Panc1 (cell line): ENCODE results near the gene DPM2. TPM values are rescaled to one million over a fixed set of nuclear protein-coding genes. Genes with fewer than 3 reads are reported as not detected.

Source experiments
- ATAC-seq: fragments of 200-7000 bp; cut with Tn5 transposase; 2 replicates; pipeline ENCODE4 v1.9.1; 2020; ENCODE audit warnings: mild to moderate bottlenecking, moderate library complexity
- BruUV-seq: library from RNA; stranded (reverse); fragments of 400-500 nt; replicated peaks from 2 replicates; lab custom pipeline; 2021; lab: Mats Ljungman, UMichigan
- CTCF ChIA-PET: fragments of 300-600 bp; sonication (Branson Sonifier 250); formaldehyde crosslinking; loops from one replicate; lab custom pipeline; 2022; ENCODE audit warnings: antibody characterized with exemption; lab: Charles Lee
- POLR2A ChIA-PET: fragments of 300-600 bp; sonication (Branson Sonifier 250); formaldehyde crosslinking; loops from one replicate; lab custom pipeline; 2022; ENCODE audit warnings: antibody characterized with exemption; lab: Charles Lee
- DNase-seq: peaks from one replicate; pipeline ENCODE4 v3.0.0-alpha.2; 2010; ENCODE audit warnings: low read depth, low spot score
- H3K27ac ChIP-seq: 2 replicates; pipeline ENCODE4 v1.5.1; 2011; ENCODE audit warnings: mild to moderate bottlenecking, low read length, inconsistent platforms
- H3K27me3 ChIP-seq: fragments of 200-500 bp; sonication (Bioruptor generic); 2 replicates; pipeline ENCODE4 v1.6.0; 2014; ENCODE audit warnings: low read length, inconsistent platforms; ENCODE audit not compliant: control insufficient read depth, insufficient read depth
- H3K36me3 ChIP-seq: fragments of 200-500 bp; sonication (Bioruptor generic); 2 replicates; pipeline ENCODE4 v1.5.1; 2014; ENCODE audit warnings: inconsistent platforms, mild to moderate bottlenecking, low read length, moderate library complexity; ENCODE audit not compliant: control insufficient read depth, insufficient read depth
- H3K4me1 ChIP-seq: 2 replicates; pipeline ENCODE4 v1.5.1; 2011; ENCODE audit warnings: inconsistent platforms, mild to moderate bottlenecking, low read length, moderate library complexity; ENCODE audit not compliant: control insufficient read depth, insufficient read depth
- H3K4me3 ChIP-seq, 2 experiments: 2 replicates each; pipeline ENCODE4 v1.5.1; 2011 to 2012; ENCODE audit warnings: low read depth in 2 of 2, low read length in 2 of 2, mild to moderate bottlenecking in 2 of 2, inconsistent platforms in 1 of 2, moderate library complexity in 1 of 2
- H3K9me3 ChIP-seq: fragments of 200-500 bp; sonication (Bioruptor generic); 2 replicates; pipeline ENCODE4 v1.5.1; 2014; ENCODE audit warnings: low read depth, mild to moderate bottlenecking, inconsistent platforms, low read length, moderate library complexity; ENCODE audit not compliant: control insufficient read depth, insufficient read depth
- CTCF ChIP-seq: fragments of 450-650 bp; IDR thresholded peaks from 2 replicates; pipeline ENCODE4 v1.5.1; 2017; ENCODE audit warnings: mild to moderate bottlenecking
- POLR2AphosphoS5 ChIP-seq: IDR thresholded peaks from 2 replicates; pipeline ENCODE4 v1.6.1; 2012; ENCODE audit warnings: mild to moderate bottlenecking, low read depth, low read length, moderate library complexity
- REST ChIP-seq, 2 experiments: IDR thresholded peaks; 2 replicates each; pipeline ENCODE4 v1.6.1; 2011 to 2012; ENCODE audit warnings: low read depth in 2 of 2, control low read depth in 1 of 2, low read length in 1 of 2, mild to moderate bottlenecking in 1 of 2, moderate library complexity in 1 of 2; ENCODE audit not compliant: insufficient read depth in 1 of 2
- SIN3A ChIP-seq: IDR thresholded peaks from 2 replicates; pipeline ENCODE4 v1.6.1; 2012; ENCODE audit warnings: low read depth, mild to moderate bottlenecking, low read length, moderate library complexity, borderline replicate concordance; ENCODE audit not compliant: insufficient read depth
- TCF7L2 ChIP-seq: IDR thresholded peaks from 2 replicates; pipeline ENCODE4 v1.6.1; 2011; ENCODE audit warnings: mild to moderate bottlenecking, low read depth, low read length, inconsistent platforms
- in situ Hi-C: cut with HindIII; loops from 2 replicates; pipeline ENCODE4 v1.10.0; 2016; ENCODE audit warnings: low sequenced_read_pairs, low pct_unique_long_range_greater_than_20kb
- intact Hi-C: fragments of 100-400 bp; cut with micrococcal nuclease; formaldehyde crosslinking; loops from one replicate; pipeline ENCODE4 v1.10.0; 2022; ENCODE audit not compliant: unreplicated experiment
- total RNA-seq: library from RNA; stranded (reverse); gene quantifications from one replicate; pipeline ENCODE4 v1.2.1, GENCODE V29; 2021; ENCODE audit not compliant: unreplicated experiment

The DPM2 gene
- total RNA-seq, 1 experiment from 2014 or later, result 58.7 TPM

- Histone ChIP-seq H3K27ac (no peak overlapping the region), H3K4me3 (no peak overlapping the region), H3K27me3 (no peaks in the 10 kb centered on the region), H3K36me3 (no peaks in the 10 kb centered on the region), H3K9me3 (no peaks in the 10 kb centered on the region), H3K4me1 (peaks cover 8% of the 10 kb centered on the region)
- POLR2A ChIA-PET, result no interaction called here
- no peak for ATAC-seq
- CTCF ChIA-PET, result no interaction called here
- in situ Hi-C loops, result no loop called here
- TF ChIP-seq TCF7L2 (no peak), POLR2AphosphoS5 (no peak), CTCF (no peak), REST (IDR thresholded peaks at IDR 0.05; ENCODE audit: insufficient read depth in 1 of 2, low read depth in 2 of 2, low read length in 1 of 2) (no peak), SIN3A (no peak)
- BruUV-seq, result no TSS peak
- intact Hi-C loops, result no loop called here
- DNase-seq, result no peak
Measured at GRCh38 chr9:127912296-127912695, 25.4 kb downstream of the DPM2 start.

GRCh38 chr9:127910613-127911205, 26.9 kb downstream of the DPM2 start:
- Histone ChIP-seq H3K36me3 (no peaks in the 10 kb centered on the region), H3K4me3 (no peak overlapping the region), H3K27me3 (no peaks in the 10 kb centered on the region), H3K27ac (no peak overlapping the region), H3K4me1 (peaks cover 17% of the 10 kb centered on the region), H3K9me3 (no peaks in the 10 kb centered on the region)
- in situ Hi-C loops (no loop called here), intact Hi-C loops (no loop called here)
- DNase-seq, result no peak
- ChIA-PET POLR2A (no interaction called here), CTCF (interaction anchor here (0.6 kb wide), 1 partner anchor 166 kb away, joined by 3 read pairs; no protein-coding TSS in a partner anchor)
- BruUV-seq, result no TSS peak
- ATAC-seq, result peak; percentile 44; the same call in 1 of the 2 replicates
- TF ChIP-seq TCF7L2 (no peak), CTCF (no peak), REST (IDR thresholded peaks at IDR 0.05; ENCODE audit: insufficient read depth in 1 of 2, low read depth in 2 of 2, low read length in 1 of 2) (no peak), SIN3A (no peak), POLR2AphosphoS5 (no peak)
